ENCODE results near the gene DCP1B.
"Not testable (repeated sequence)": the region's sequence is repeated elsewhere in the genome, so short reads cannot be mapped to it uniquely, and the experiment has no call there.

DCP1B gene

DNA sequence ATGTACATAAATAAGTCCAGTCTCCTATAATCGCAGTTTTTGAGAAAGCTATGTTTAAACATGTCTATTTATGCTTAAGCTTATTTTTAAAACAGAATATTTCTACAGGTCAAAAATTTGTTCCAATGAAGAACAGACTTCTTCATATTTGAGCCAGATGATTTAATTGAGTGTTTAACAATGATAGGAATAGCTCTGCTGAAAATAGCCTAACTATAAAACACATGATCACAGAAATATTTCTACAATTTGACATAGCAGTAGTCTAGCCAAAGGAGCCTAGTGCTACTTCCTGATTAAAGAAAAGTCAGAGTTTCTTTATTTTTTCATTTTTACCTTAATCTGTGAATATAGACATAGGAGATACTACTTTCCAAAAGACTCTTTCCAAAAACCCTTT is 29.4 kb downstream of the DCP1B start:
- DNase-seq (ENCODE audit: low spot score), result no peak

DNA sequence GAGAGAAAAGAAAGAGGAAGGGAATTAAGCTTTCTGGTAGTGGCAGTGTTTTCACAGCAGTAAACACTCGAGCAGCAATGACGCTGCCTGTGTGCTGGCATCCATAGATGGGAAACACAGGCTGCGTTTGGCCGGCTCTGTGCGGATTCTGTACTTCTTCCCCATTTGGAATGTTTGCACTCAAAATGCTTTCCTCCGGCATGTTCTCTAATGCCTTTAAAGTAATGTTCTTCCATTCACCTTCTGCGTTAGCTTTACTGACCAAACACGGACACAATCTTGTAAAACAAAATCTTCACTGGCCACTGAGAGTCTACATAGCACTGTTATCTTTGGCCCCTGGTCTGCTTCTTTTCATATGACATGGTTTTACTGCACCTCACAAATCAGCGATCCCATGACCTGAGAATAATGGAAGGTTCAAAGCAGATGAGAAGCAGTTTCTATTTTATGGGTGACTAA is 31.4 kb downstream of the DCP1B start:
- DNase-seq (ENCODE audit: low spot score), result peak; percentile 60

DNA sequence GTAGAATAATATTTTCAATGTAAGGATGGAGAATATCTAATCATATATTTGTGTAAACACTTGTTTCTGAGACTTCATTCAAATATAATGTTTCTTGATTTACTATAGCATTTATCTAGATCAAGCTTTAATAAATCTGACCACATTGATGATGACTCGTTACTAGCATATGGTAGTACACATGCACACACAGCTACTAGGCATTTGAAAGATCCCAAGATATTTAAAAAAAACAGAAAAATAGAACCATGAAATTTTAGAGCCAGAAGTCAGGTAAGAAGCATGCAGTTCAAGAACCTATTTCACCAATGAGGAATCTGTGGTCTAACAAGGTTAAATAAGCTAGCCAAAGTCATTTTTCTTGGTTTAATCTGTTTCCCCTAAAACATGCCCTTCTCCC is 32.0 kb downstream of the DCP1B start:
- no peak for DNase-seq (ENCODE audit: low spot score)

DNA sequence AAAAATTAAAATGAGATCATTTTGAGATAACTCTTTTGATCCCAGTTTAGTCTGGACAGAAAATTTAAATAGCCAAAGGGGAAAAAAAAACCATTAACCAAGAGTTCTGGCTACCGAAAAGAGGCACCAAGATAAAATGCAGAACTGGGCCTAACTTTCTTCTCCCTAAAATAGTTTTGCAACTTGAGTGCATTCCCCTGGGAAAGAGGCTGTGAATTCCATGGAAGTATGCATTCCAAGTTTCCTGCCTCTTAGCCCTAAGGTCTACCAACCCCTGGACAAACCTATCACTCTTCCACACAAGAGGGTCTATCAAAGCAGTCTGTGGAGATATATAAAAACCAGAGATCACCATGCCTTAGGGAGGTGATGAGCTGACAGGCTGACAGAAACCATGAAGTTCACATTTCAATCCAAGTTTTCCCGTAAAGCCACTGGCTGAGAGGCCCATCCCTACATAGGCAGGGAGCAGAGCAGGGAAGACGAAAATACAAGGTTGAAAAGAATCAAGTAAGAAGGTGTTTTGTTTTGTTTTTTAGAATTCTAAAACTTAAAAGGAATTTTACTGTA is 33.8 kb downstream of the DCP1B start:
- DNase-seq (ENCODE audit: low spot score), result no peak

DNA sequence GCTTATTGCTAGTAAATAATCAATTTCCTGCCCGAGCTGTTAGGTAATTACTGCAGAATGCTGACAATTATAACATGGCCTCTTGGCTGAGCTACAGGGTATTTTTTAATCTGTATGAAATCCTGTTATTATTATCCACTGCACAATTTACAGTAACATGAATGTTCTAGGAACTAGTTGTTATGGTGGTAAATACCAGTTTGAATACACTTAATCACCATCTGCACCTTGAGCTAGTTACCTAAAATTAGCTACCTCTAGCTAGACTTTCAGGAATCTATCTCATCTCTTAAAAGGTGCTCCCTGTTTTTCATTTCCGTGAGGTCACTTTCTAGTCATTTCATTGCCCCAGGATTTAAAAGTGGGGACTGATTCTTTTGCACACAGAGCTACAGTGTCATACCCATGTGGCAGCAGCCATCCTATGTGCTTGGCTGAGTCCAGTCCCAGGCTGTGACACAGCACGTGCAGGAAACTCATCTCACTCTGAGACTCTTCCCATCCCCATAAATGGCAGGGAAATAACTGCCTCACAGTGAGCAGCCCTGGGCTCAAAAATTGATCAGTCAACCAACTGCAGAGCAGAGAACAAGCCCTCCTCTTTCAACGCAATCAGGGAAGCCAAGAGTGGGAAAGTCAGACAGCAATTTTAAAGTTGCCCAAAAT is 37.6 kb downstream of the DCP1B start:
- no peak for DNase-seq (ENCODE audit: low spot score)

DNA sequence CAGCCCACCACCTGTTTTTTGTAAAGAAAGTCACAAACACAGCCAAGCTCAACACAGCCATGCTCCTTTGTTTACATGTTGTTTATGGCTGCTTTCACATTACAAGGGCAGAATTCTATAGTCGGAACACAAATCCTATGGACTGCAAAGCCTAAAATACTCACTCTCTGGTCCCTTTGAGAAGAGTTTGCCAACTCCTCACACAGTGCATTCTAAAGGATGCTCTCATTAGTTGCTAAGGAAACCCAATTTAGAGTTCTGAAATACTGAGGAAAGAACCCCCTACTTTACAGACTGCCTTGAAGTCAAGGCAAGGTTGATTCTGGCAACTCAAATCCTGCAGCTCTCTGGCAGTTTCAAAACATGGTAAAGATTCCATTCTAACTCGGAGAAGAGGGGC is 38.3 kb downstream of the DCP1B start:
- DNase-seq (ENCODE audit: low spot score), result no peak

DNA sequence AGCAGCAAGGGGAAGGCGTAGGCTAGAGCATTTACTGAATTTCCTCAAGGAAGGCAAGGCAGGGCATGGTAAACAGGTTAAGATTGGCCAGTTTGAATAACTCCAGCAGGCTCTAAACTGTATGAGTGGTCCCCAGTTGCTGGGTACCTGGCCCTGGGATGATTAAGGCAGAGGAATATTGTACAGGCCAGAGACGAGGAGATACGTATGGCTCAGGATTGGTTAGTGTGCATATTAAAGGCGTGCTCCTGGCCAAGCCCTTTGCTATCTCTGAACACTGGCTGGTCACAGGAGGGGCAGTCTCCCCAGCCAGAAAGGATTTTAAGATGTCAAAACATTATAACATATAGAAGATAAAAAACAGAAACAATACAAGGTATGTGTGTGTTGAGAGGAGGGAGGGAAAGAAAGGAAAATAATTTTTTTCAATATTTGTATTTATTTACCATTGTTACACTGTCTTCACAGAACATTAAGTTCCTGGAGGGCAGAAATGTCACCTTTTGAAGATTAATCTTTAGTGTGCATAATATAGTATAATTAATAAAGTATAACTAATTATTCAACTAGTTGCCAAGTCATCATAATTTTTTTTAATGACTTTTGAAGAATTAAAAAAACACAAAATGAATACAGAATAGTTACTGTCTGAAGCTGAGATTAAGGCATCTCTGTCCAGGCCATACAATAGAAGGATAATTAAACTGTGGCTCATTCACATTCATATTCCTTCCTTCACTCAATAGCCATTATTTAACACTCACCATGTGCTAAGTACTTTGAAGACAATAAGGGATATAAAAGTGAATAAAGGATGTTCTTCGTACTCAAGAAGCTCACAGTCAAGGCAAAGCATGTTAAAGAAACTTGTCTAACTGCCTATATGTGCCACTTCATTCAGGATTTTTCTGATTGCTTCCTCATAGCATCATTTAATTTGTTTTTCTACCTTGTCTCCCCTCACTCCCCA is 41.9 kb downstream of the DCP1B start:
- DNase-seq (ENCODE audit: low spot score), result no peak

DNA sequence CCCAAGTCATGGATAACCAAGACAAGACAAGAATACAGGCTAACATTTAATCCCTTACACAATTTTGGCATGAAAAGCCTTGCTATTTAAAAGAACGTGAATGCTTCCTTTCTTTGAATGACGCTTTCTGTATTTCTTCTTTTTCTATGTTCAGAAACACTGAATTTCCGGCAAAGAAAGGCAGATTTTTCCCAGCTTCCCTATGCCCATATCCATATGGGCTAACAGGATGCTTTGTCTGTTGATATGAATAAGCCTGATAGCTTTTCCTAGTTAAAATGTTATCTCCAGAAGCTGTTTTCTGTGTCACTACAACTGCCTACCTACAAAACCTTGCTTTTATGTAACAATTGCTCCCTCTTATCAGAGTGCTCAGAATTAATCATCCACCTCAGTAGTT is 47.5 kb downstream of the DCP1B start:
- no peak for DNase-seq (ENCODE audit: low spot score)

DNA sequence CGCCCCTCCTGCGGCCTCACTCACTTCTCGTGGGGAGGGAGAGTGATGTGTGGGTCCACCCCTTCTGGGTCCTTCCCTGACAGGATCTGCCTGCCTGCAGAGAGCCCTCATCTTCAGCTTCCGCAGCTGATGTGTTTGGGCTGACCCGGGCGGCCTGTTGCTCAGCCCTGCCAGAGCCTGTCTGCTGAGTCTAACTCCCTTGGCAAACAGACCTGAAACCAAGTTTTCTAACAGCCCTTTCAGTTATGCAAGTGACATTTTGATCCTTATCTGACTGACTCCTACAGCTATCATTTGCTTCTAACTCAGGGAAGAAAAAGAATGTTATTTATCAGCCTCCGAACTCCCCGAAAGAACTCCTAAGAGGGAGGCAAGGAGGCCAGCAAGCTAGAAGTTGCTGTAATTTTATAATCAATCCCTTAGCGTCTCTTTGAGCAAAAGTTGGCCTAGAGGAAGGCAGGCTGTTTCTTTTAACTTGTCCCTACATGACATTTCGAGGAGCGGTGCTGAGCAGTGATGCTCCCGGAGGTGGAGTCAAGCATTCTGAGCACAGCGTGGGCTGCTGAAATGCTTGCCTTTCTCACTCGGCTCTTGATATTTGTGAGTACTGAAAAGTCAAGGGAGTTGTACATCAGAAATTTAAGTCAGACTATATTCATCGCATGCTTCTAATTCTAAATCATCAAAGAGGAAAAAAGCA is 54.3 kb downstream of the DCP1B start:
- DNase-seq (ENCODE audit: low spot score), result no peak

DNA sequence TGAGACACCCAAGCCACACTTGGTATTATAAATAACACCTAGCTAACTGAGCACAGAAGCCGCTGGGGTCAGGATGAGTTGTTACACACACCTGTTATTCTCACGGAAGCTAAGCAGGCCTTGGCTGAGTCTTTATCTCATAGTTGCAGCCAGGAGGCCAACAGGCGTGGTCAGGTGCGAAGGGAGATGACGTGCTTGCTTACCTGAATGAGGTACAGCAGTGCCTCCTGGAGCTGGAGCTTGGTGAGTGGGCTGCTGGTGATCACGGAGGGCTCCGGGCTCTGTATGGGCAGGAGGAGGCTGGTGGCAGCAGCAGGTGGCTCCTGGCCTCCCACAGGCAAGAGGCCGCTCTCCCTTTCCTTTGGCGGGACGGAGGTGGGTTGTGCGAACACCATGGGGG is 55.4 kb downstream of the DCP1B start:
- DNase-seq (ENCODE audit: low spot score), result no peak

DNA sequence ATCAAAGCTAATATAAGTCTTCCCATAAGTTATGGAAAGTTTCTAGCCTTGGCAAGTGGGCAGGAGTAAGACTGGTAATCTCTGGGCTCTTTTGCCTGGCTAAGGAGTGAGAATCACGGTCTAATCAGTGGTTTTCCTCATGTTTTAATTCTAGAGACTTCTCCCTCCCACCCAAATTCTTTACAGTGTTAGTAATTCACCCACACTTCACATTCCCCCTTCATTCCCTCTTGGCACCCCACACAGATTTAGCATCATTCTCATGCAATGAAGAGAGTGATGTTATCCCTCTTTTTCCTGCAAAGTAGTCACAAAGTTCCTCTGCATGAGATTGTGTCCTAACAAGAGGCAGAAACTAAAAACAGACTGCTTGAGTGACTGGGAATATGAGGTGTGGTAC is 57.2 kb downstream of the DCP1B start:
- DNase-seq (ENCODE audit: low spot score), result no peak

DNA sequence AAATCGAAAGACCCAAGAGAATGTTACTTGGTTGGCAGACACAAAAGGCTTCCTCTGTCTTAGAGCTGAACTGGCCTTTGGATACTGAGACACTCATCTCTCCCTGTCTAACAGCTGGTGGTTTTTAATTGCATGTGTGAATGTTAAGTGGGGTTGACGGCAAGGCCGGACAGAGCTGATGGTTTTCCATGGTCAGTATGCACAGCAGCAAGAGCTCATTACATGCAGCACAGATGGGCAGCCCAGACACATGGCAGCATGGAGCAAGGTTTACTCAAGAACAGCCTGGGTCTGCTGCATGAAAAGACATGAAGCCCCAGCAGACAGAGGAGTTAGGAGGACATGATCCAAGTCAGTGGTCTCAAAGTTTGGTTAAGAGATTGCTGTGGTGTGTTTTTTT is 58.0 kb downstream of the DCP1B start:
- DNase-seq (ENCODE audit: low spot score), result no peak

DNA sequence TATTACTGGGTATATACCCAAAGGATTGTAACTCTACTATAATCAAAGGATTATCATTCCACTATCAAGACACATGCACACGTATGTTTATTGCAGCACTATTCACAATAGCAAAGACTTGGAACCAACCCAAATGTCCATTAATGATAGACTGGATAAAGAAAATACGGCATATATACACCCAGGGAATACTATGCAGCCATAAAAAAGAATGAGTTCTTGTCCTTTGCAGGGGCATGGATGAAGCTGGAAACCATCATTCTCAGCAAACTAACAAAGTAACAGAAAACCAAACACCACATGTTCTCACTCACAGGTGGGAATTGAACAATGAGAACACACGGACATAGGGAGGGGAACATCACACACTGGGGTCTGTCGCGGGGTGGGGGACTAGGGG is 58.8 kb downstream of the DCP1B start:
- not testable (repeated sequence) for DNase-seq (ENCODE audit: low spot score)

DNA sequence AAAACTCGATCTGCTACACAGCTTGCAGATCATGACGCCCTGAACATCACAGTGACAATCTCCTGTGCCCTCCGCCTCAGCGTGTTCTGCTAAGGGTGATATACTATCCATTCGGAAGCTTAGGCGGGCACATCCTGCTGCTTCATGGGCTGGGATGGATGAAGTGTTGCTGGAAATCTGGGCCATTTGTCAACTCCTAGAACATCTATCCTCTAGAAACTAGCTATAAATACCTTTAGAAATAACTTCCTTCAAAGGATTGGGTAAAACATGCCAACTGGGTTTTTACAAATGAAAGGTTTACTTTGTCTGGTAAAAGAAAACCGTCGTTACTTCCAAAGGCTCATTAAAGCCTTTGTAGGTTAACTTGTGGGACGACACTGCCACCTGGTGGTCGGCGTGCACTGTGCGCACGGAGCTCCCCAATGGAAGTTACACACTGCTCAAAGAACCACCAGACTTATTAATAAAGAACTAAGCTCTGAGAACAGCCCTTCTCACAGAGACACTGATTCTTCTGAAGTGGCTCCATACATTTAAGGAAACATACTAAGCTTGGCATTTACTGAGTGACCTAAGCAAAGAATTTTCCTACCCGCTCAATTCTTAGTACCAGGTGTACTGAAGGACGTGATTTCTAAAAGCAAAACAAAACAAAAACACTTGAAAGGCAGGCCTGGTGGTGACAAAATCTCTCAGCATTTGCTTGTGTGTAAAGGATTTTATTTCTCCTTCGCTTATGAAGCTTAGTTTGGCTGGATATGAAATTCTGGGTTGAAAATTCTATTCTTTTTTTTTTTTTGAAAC is 64.3 kb downstream of the DCP1B start:
- peak; percentile 89 for DNase-seq (ENCODE audit: low spot score)

DNA sequence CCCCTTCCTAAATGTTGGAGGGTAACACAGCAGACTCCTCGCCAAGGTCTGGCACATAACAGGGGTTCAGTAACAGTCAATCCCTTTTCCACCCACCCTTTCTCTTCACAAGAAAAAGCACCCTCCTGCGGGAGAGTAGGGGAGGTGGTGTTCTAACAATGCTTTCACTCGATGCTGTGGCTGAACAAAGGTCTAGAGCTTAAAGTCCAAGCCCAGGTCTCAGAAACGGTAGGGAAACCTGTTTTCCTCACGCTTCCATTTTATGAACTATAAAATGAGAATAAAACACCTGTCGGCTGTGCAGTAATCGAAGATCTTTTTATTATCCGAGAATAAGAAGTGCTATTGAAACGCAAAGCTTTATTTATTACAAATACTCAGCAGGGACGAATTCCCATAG is 64.9 kb downstream of the DCP1B start:
- no peak for DNase-seq (ENCODE audit: low spot score)

DNA sequence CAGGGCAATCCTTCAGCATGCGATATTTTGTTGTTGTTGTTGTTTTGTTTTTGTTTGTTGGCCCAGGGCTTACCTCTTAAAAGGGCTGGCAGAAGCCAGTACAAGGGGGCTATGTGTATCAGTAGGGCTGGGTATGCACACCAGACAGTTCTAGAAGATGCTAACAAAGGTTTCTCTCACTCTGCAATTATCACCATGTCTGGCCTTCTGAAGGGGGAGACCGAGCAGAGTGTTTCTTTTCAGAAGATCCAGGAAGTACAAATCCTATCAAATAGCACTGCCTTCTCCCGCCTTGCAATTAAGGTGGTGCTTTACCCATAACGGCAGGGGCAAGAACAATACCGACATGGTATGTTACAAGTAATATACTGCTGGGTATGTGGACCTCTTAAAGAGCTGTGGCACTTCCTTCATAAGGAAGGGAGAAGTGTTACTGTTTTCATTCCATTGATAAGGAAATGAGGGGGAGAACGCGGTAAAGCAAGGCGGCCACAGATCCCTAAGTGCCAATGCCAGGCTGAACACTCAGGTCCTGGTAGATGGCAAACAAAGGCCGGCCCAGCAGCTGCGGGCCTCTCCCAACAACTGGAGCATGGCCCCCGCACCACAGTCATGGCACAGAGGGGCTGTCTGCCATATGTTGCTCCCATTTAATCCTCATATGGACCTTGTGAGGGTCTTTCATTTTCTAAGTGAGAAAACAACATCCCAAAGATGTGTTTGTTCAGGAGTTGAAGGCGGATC is 66.6 kb downstream of the DCP1B start:
- peak; percentile 43 for DNase-seq (ENCODE audit: low spot score)

DNA sequence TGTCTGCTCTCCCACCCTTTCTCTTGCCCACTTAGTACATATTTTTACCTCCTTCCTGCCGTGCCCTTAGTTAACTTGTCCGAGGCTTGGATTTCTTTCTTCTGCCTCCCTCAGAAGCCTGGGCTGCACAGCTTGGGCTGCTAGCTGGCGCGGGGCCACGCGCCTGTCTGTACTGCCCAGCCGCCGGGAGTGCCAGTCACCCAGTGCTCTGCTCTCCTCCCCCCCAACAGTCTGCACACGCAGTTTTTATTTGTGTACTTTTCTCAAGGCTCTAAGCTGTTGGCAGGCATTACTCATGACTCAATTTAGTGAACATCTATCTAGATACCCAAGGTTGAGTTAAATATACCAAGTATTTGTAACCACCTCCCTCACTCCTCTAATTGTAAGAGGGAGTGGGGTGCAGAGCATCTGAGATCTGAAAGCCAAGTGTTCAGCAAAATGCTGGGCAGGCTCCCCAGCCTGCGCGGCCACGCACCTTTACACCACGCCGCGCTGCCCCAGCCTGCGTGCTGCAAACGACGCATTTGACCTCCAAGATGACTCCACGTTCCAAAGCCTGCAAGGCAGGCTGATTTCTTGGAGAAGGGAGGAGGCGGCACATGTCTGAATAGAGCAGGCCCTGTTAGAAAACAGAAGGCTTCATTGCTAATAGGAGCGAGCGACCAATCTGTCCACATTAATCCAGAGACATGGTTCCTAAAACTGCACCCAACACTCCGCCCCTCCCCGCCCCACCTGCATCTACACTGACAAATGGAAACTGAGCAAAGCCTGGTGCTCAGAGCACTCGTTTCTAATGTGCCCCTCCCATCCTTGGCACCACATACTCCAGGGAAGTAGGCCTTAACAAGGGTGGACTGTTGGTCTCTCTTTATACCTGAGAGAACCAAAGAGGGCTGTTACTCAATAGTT is 67.6 kb downstream of the DCP1B start:
- peak; percentile 96 for DNase-seq (ENCODE audit: low spot score)

DNA sequence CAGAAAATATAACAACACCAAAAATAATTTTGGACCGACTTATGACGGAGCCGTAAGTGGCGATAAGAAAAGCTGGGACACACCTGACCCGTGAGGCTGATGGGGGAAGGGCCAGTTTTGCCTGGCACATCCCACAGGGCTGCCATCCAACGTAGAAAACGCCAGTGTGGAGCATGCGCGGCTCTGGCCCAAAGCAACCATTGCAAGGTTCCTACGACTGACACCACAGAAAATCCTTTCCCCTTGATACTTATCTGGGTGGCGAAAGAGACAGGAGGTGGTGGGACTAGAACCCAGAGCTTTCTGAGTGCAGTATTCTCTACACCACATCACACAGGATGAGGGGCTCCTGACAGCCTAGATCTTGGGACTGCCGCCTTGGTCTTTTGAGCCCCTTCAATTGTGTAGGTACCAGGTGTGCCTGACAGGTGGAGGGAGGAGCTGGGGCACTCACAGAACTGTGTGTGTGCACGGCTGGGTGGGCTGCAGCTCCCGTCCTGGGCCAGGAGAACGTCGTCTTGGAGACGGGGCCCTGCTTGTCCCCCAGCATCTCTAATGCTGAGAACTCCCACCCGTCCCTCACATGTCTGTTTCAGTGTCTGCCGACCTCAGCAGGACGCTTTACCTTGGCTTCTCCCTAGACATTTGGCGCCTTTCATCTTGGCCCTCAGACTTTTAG is 68.4 kb downstream of the DCP1B start:
- DNase-seq (ENCODE audit: low spot score), result peak; percentile 81

DNA sequence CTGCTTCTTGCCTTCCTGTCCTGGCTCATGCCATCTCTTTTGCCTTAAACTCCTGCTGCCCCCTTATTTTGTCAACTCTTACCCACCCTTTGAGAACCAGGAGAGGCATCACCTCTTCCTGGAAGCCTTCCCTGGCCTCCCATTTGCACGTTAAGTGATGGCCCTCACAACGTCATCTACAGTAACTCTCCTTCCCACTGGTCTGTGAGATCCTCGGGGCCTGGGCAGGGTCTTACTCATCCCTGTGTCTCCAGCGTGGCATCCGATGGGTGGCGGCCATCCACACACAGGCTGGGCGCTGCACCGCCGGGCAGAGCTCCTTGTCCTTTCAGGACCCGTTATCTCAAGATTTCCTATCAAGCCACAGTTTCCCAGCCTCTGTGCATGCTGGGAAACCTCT is 69.0 kb downstream of the DCP1B start:
- DNase-seq (ENCODE audit: low spot score), result peak; percentile 33

All from globus pallidus (tissue), 1 donor.